GM12873 (cell line): Measurements from ENCODE around the gene PER2.

Source experiments
- CTCF ChIP-seq: IDR thresholded peaks from 2 replicates; pipeline ENCODE4 v1.5.1; 2012; ENCODE audit warnings: low read depth, mild to moderate bottlenecking, moderate library complexity, low read length, control low read depth; ENCODE audit not compliant: insufficient read depth; ENCODE audit errors: missing control alignments

Gene PER2

GRCh38 chr2:238227587-238228032 is 60.8 kb downstream of the PER2 start:
- TF ChIP-seq CTCF, result no peak

GRCh38 chr2:238226698-238227586 is 61.5 kb downstream of the PER2 start:
- TF ChIP-seq CTCF, result no peak

GRCh38 chr2:238225911-238226697 is 62.3 kb downstream of the PER2 start:
- no peak for TF ChIP-seq CTCF

GRCh38 chr2:238225121-238225520 is 63.3 kb downstream of the PER2 start:
- no peak for TF ChIP-seq CTCF

- no peak for TF ChIP-seq CTCF
Observed at GRCh38 chr2:238224356-238225035, 63.9 kb downstream of the PER2 start.

- no peak for TF ChIP-seq CTCF
Observed at GRCh38 chr2:238220892-238221521, 67.4 kb downstream of the PER2 start.
